IMR-90 (cell line): ENCODE results near the gene NRF1. TPM values are rescaled to one million over a fixed set of nuclear protein-coding genes. Genes with fewer than 3 reads are reported as not detected.

ENCODE experiments used
- ATAC-seq: fragments of 200-7000 bp; cut with Tn5 transposase; 2 replicates; pipeline ENCODE4 v1.9.1; 2020; ENCODE audit warnings: low read depth, mild to moderate bottlenecking, moderate library complexity
- BruUV-seq: library from RNA; stranded (reverse); fragments of 400-500 nt; replicated peaks from 2 replicates; lab custom pipeline; 2021; lab: Mats Ljungman, UMichigan
- CTCF ChIA-PET: fragments of 300-600 bp; formaldehyde crosslinking; extraction: SDS; loops from one replicate; lab custom pipeline; 2021; ENCODE audit warnings: antibody characterized with exemption; lab: Yijun Ruan, JAX
- POLR2A ChIA-PET: fragments of 300-600 bp; sonication (Branson Sonifier 250); formaldehyde crosslinking; loops from one replicate; lab custom pipeline; 2022; ENCODE audit warnings: antibody characterized with exemption; ENCODE audit not compliant: unreplicated experiment; lab: Charles Lee
- DNase-seq: peaks from one replicate; pipeline ENCODE4 v3.0.0; 2013
- H2AFZ ChIP-seq: replicated peaks from 2 replicates; pipeline ENCODE3; 2013; ENCODE audit warnings: low read length, mild to moderate bottlenecking; ENCODE audit not compliant: poor library complexity
- H2AK5ac ChIP-seq: 2 replicates; pipeline ENCODE4 v1.6.1; 2013; ENCODE audit warnings: low read depth, low read length, inconsistent platforms
- H2AK9ac ChIP-seq: replicated peaks from 2 replicates; pipeline ENCODE3; 2013; ENCODE audit warnings: mild to moderate bottlenecking, low read depth, low read length, moderate library complexity; ENCODE audit not compliant: poor library complexity
- H2BK120ac ChIP-seq: 2 replicates; pipeline ENCODE4 v1.6.1; 2013; ENCODE audit warnings: low read depth, low read length, inconsistent platforms
- H2BK15ac ChIP-seq: 3 replicates; pipeline ENCODE4 v1.6.1; 2013; ENCODE audit warnings: low read depth, low read length, inconsistent platforms
- H2BK20ac ChIP-seq: 2 replicates; pipeline ENCODE4 v1.6.1; 2013; ENCODE audit warnings: low read depth, mild to moderate bottlenecking, inconsistent platforms, low read length, moderate library complexity
- H2BK5ac ChIP-seq: 2 replicates; pipeline ENCODE4 v1.6.1; 2013; ENCODE audit warnings: mild to moderate bottlenecking, low read depth, low read length, inconsistent platforms; ENCODE audit not compliant: poor library complexity, severe bottlenecking
- H3K14ac ChIP-seq: replicated peaks from 2 replicates; pipeline ENCODE4 v1.6.1; 2013; ENCODE audit warnings: low read depth, low read length, inconsistent platforms
- H3K18ac ChIP-seq: 2 replicates; pipeline ENCODE4 v1.6.1; 2013; ENCODE audit warnings: low read depth, low read length, control low read depth
- H3K23ac ChIP-seq: 2 replicates; pipeline ENCODE4 v1.6.1; 2013; ENCODE audit warnings: low read depth, low read length, inconsistent platforms
- H3K27ac ChIP-seq: 2 replicates; pipeline ENCODE4 v1.5.1; 2013; ENCODE audit warnings: mild to moderate bottlenecking, control low read depth, low read length; ENCODE audit not compliant: insufficient read depth
- H3K27me3 ChIP-seq: 2 replicates; pipeline ENCODE4 v1.6.1; 2013; ENCODE audit warnings: low read length; ENCODE audit not compliant: control insufficient read depth, insufficient read depth
- H3K36me3 ChIP-seq: 2 replicates; pipeline ENCODE4 v1.6.1; 2013; ENCODE audit warnings: low read length, mixed read lengths; ENCODE audit not compliant: control insufficient read depth, insufficient read depth
- H3K4ac ChIP-seq: 2 replicates; pipeline ENCODE4 v1.6.1; 2013; ENCODE audit warnings: low read depth, low read length, inconsistent platforms
- H3K4me1 ChIP-seq: 2 replicates; pipeline ENCODE4 v1.6.1; 2013; ENCODE audit warnings: low read length, mixed read lengths; ENCODE audit not compliant: control insufficient read depth, insufficient read depth
- H3K4me2 ChIP-seq: 2 replicates; pipeline ENCODE4 v1.6.1; 2013; ENCODE audit warnings: low read depth, mild to moderate bottlenecking, control low read depth, low read length, moderate library complexity
- H3K4me3 ChIP-seq: 2 replicates; pipeline ENCODE4 v1.5.1; 2013; ENCODE audit warnings: low read depth, mild to moderate bottlenecking, control low read depth, low read length, moderate library complexity; ENCODE audit not compliant: insufficient read depth
- H3K56ac ChIP-seq: 2 replicates; pipeline ENCODE4 v1.6.1; 2013; ENCODE audit warnings: low read length, inconsistent platforms; ENCODE audit not compliant: insufficient read depth; ENCODE audit errors: extremely low read depth
- H3K79me1 ChIP-seq, 2 experiments: 2 replicates each; pipeline ENCODE4 v1.6.1; 2013; ENCODE audit warnings: low read length in 2 of 2, inconsistent platforms in 1 of 2, low read depth in 1 of 2
- H3K9ac ChIP-seq: 2 replicates; pipeline ENCODE4 v1.6.1; 2013; ENCODE audit warnings: low read depth, low read length, control low read depth
- H3K9me1 ChIP-seq: 2 replicates; pipeline ENCODE4 v1.6.1; 2013; ENCODE audit warnings: low read length, inconsistent platforms; ENCODE audit not compliant: insufficient read depth
- H3K9me3 ChIP-seq: 2 replicates; pipeline ENCODE4 v1.6.1; 2013; ENCODE audit warnings: low read length; ENCODE audit not compliant: control insufficient read depth, insufficient read depth
- H4K20me1 ChIP-seq: 2 replicates; pipeline ENCODE4 v1.6.1; 2013; ENCODE audit warnings: low read length, inconsistent platforms; ENCODE audit not compliant: insufficient read depth
- H4K5ac ChIP-seq: 2 replicates; pipeline ENCODE4 v1.6.1; 2013; ENCODE audit warnings: mild to moderate bottlenecking, low read depth, low read length, control low read depth
- H4K8ac ChIP-seq, 2 experiments: 2 replicates each; pipeline ENCODE4 v1.6.1; 2013; ENCODE audit warnings: low read depth in 2 of 2, low read length in 2 of 2, control low read depth in 1 of 2, inconsistent platforms in 1 of 2
- H4K91ac ChIP-seq: 2 replicates; pipeline ENCODE4 v1.6.1; 2013; ENCODE audit warnings: low read depth, low read length, inconsistent platforms; ENCODE audit not compliant: insufficient read depth
- FOS ChIP-seq: fragments of 150-350 bp; IDR thresholded peaks from 2 replicates; pipeline ENCODE4 v1.6.1; 2016; ENCODE audit warnings: low read depth, low read length
- MAFK ChIP-seq: IDR thresholded peaks from 2 replicates; pipeline ENCODE4 v1.6.1; 2012; ENCODE audit warnings: low read depth, low read length, improper control_type of control experiment
- RCOR1 ChIP-seq: IDR thresholded peaks from 2 replicates; pipeline ENCODE4 v1.6.1; 2012; ENCODE audit warnings: mild to moderate bottlenecking, low read length, improper control_type of control experiment; ENCODE audit not compliant: insufficient replicate concordance
- SMC3 ChIP-seq: fragments of 150-350 bp; IDR thresholded peaks from 2 replicates; pipeline ENCODE4 v1.6.1; 2016; ENCODE audit warnings: low read depth, mild to moderate bottlenecking, antibody characterized with exemption, low read length, moderate library complexity
- WGBS, 2 experiments: methylation state at CpG; one replicate each; pipeline versions ENCODE4 v1.1.5 to v1.1.7; 2013; ENCODE audit warnings: missing lambda C conversion rate in 2 of 2; ENCODE audit not compliant: insufficient read length in 1 of 2; ENCODE audit errors: extremely low coverage in 2 of 2; 5-methylcytosine and 5-hydroxymethylcytosine counted together
- dilution Hi-C: fragments of 300-500 bp; cut with HindIII; formaldehyde crosslinking; loops from one replicate; pipeline ENCODE4 v1.14.3; 2018; ENCODE audit warnings: low sequenced_read_pairs; ENCODE audit not compliant: unreplicated experiment
- in situ Hi-C: fragments of 300-500 bp; cut with MboI; formaldehyde crosslinking; loops from 3 replicates; pipeline ENCODE4 v1.14.3; 2019; ENCODE audit warnings: low sequenced_read_pairs, inconsistent platforms, mixed read lengths
- intact Hi-C: fragments of 100-400 bp; cut with micrococcal nuclease; formaldehyde crosslinking; loops from 2 replicates; pipeline ENCODE4 v1.10.0; 2022
- polyA plus RNA-seq, 3 experiments: library from polyadenylated mRNA; depleted of rRNA; stranded (reverse); fragments of >200 nt; gene quantifications; 2 replicates each; pipeline ENCODE4 v1.2.3, GENCODE V29; 2012; ENCODE audit warnings: low replicate concordance in 1 of 3
- total RNA-seq: library from RNA; depleted of rRNA; stranded (reverse); fragments of >200 nt; gene quantifications from 2 replicates; pipeline ENCODE4 v1.2.3, GENCODE V29; 2012

NRF1 gene
- total and polyA plus RNA-seq, 2 of the 4 experiments (the other 2 are of a cell fraction), result 11.4 to 15.8 TPM

- no peak overlapping the region for H2BK15ac ChIP-seq
- no peaks in the 10 kb centered on the region for H3K9me3 ChIP-seq
- no peak overlapping the region for H3K23ac ChIP-seq
- H3K27me3 ChIP-seq, result peaks cover 33% of the 10 kb centered on the region
- no peak overlapping the region for H3K4me3 ChIP-seq
- no peak overlapping the region for H4K91ac ChIP-seq
- no peak overlapping the region for H3K27ac ChIP-seq
- H2AFZ ChIP-seq, result no peak overlapping the region
- no peaks in the 10 kb centered on the region for H3K4me1 ChIP-seq
- DNase-seq (no peak), ATAC-seq (no peak)
- H3K14ac ChIP-seq, result no peak overlapping the region
- TF ChIP-seq MAFK, result no peak
- TF ChIP-seq SMC3, result no peak
- no peak for TF ChIP-seq RCOR1
- TF ChIP-seq FOS, result no peak
- no peaks in the 10 kb centered on the region for H3K36me3 ChIP-seq
- in situ Hi-C loops, result no loop called here
- intact Hi-C loops, result no loop called here
- no peak overlapping the region for H4K5ac ChIP-seq
- H2BK120ac ChIP-seq, result no peak overlapping the region
- no peaks in the 10 kb centered on the region for H4K20me1 ChIP-seq
- no peak overlapping the region for H3K56ac ChIP-seq
- no peaks in the 10 kb centered on the region for H3K9me1 ChIP-seq
- H3K18ac ChIP-seq, result no peak overlapping the region
- H3K4ac ChIP-seq, result no peak overlapping the region
- no peak overlapping the region for H4K8ac ChIP-seq
- WGBS, 2 experiments, result 90% methylated on average over 3 of the region's 12 CpGs; no CpG with 5 or more reads in 1 of the 2 experiments
- ChIA-PET POLR2A (no interaction called here), CTCF (interaction anchor here (0.7 kb wide), 1 partner anchor 145 kb away, joined by 3 read pairs; no protein-coding TSS in a partner anchor)
- H2AK9ac ChIP-seq, result peak overlapping the region; percentile 28
- H2BK20ac ChIP-seq, result no peak overlapping the region
- H2BK5ac ChIP-seq, result no peak overlapping the region
- no TSS peak for BruUV-seq
- no peak overlapping the region for H2AK5ac ChIP-seq
- no peak overlapping the region for H3K9ac ChIP-seq
- dilution Hi-C loops, result no loop called here
- no peak overlapping the region for H3K4me2 ChIP-seq
- no peaks in the 10 kb centered on the region for H3K79me1 ChIP-seq
These were observed 155.8 kb downstream of the NRF1 start for GRCh38 chr7:129767120-129768015.
